Endothelial cell (in vitro differentiated cells): ENCODE data around the gene SKI. TPM values are rescaled to one million over a fixed set of nuclear protein-coding genes. Genes with fewer than 3 reads are reported as not detected.

Experiments
- DNase-seq: peaks from one replicate; pipeline ENCODE4 v3.0.0; 2021; ENCODE audit warnings: low spot score
- H3K27ac Mint-ChIP-seq: one replicate; pipeline ENCODE4 v1.8.0; 2021; ENCODE audit warnings: mixed read lengths, inconsistent platforms; ENCODE audit not compliant: unreplicated experiment
- H3K27me3 Mint-ChIP-seq: one replicate; pipeline ENCODE4 v1.8.0; 2021; ENCODE audit warnings: mild to moderate bottlenecking, moderate library complexity, mixed read lengths, inconsistent platforms; ENCODE audit not compliant: unreplicated experiment
- H3K36me3 Mint-ChIP-seq: one replicate; pipeline ENCODE4 v1.8.0; 2021; ENCODE audit warnings: mild to moderate bottlenecking, low read depth, mixed read lengths, inconsistent platforms; ENCODE audit not compliant: unreplicated experiment
- H3K4me1 Mint-ChIP-seq: one replicate; pipeline ENCODE4 v1.8.0; 2021; ENCODE audit warnings: mild to moderate bottlenecking, mixed read lengths, inconsistent platforms; ENCODE audit not compliant: unreplicated experiment
- H3K4me3 Mint-ChIP-seq: one replicate; pipeline ENCODE4 v1.8.0; 2021; ENCODE audit warnings: mild to moderate bottlenecking, mixed read lengths, inconsistent platforms; ENCODE audit not compliant: unreplicated experiment
- H3K9me3 Mint-ChIP-seq: one replicate; pipeline ENCODE4 v1.8.0; 2021; ENCODE audit warnings: mixed read lengths, inconsistent platforms; ENCODE audit not compliant: unreplicated experiment
- total RNA-seq: library from RNA; stranded (reverse); fragmentation: NEBNext Ultra II Directional; extraction: Animal tissue kit (Norgen Biotek cat#: 25700); gene quantifications from one replicate; pipeline ENCODE4 v1.2.1, GENCODE V29; 2021; ENCODE audit not compliant: unreplicated experiment
- TF ChIP-seq, protein P1 (sequence below): fragments of 200-600 bp; sonication (generic); IDR thresholded peaks from one replicate; pipeline ENCODE4 v1.5.0; 2021; ENCODE audit warnings: antibody characterized with exemption; ENCODE audit not compliant: unreplicated experiment

Gene SKI
- total RNA-seq, 1 donor from 2014 or later = 73.3 TPM

DNA sequence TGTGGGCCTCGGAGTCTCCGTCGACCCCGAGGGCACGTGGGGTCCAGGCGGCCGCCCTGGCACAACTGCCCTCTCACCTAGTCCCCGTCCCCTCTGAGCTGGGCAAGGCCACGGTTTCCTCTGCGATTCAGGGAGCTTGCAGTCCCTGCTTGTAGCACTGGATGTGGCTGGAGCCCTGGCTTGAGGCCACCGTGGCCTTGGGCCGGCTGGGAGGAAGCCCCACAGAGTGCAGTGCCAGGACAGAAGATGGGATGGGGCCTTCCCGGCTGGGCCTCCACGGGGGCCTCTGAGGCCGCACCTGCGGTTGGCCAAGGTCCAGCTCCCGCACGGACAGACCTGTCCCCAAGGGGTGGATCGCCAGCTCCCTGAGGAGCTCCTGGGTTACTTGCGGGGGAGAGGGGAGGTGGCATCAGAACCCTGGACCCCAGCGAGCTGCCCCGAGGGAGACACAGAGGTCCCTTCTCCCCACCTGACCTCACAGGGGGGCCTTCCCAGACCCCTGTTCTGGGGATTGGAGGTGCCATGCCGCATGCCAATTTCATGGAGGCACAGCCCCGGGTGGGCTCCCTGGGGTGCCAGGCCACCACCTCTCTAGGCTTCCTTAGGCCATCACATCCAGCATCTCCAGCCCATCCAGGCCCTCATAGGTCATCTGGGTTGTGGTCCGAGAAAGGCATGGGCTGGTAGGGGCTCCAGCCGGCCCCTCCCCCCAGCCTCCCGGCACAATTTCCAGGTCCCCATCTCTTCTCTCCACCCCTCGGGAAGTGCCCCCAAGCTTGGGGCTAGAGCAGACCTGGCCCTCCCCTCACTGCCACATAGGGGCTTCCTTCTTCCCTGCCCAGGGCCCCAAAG, 82.4 kb downstream of the SKI start:
- no peak overlapping the region for H3K27ac Mint-ChIP-seq
- no peak for DNase-seq
- H3K4me3 Mint-ChIP-seq = no peak overlapping the region
- peaks cover 1% of the 10 kb centered on the region for H3K27me3 Mint-ChIP-seq
- H3K4me1 Mint-ChIP-seq = no peaks in the 10 kb centered on the region
- H3K36me3 Mint-ChIP-seq = peaks cover 14% of the 10 kb centered on the region
- TF ChIP-seq, protein P1, sequence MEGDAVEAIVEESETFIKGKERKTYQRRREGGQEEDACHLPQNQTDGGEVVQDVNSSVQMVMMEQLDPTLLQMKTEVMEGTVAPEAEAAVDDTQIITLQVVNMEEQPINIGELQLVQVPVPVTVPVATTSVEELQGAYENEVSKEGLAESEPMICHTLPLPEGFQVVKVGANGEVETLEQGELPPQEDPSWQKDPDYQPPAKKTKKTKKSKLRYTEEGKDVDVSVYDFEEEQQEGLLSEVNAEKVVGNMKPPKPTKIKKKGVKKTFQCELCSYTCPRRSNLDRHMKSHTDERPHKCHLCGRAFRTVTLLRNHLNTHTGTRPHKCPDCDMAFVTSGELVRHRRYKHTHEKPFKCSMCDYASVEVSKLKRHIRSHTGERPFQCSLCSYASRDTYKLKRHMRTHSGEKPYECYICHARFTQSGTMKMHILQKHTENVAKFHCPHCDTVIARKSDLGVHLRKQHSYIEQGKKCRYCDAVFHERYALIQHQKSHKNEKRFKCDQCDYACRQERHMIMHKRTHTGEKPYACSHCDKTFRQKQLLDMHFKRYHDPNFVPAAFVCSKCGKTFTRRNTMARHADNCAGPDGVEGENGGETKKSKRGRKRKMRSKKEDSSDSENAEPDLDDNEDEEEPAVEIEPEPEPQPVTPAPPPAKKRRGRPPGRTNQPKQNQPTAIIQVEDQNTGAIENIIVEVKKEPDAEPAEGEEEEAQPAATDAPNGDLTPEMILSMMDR = no peak
- H3K9me3 Mint-ChIP-seq = no peaks in the 10 kb centered on the region

DNA sequence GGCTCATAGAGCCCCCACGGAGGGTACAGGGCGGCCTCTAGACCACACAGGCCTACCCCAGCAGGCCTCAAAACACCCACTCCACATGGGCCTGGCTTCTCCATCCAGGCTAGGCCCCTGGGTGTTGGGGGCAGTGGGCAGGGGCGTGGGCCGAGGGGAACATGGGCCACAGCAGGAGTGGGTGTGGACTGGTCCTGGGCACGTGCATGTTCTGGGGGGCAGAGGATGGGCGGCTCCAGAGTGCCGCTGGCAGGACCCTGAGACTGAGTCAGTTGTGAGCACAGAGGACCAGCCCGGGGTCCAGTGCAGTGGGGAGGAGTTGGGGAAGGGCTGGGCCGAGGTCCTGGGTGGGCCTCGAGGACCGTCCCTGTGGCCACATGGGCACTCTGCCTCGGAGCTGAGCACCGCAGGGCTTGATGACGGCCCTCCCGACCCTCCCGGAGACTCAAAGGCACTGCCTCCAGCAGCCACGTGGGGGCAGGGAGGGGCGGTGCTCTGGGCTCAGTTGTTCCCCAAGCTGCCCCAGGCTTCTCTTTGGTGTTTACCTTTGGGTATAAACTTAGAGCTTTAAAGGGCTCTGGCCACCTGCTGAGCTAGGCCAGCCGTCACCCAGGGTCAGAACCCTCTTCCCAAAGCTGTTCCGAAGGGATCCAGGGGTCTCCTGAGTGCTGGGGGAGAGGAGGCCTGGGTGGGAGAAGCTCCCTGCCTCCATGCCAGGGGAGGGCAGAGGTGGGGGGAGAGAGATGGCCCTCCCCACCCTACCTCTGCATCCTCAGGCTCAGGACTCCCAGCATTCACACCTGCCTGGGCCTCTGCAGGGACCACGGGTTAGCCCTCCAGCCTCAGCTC, 83.3 kb downstream of the SKI start:
- DNase-seq = peak; percentile 67
- H3K27me3 Mint-ChIP-seq = peaks cover 2% of the 10 kb centered on the region
- TF ChIP-seq, protein P1 = peak; percentile 51
- H3K27ac Mint-ChIP-seq = no peak overlapping the region
- no peaks in the 10 kb centered on the region for H3K9me3 Mint-ChIP-seq
- no peak overlapping the region for H3K4me3 Mint-ChIP-seq
- H3K36me3 Mint-ChIP-seq = peaks cover 11% of the 10 kb centered on the region
- no peaks in the 10 kb centered on the region for H3K4me1 Mint-ChIP-seq

DNA sequence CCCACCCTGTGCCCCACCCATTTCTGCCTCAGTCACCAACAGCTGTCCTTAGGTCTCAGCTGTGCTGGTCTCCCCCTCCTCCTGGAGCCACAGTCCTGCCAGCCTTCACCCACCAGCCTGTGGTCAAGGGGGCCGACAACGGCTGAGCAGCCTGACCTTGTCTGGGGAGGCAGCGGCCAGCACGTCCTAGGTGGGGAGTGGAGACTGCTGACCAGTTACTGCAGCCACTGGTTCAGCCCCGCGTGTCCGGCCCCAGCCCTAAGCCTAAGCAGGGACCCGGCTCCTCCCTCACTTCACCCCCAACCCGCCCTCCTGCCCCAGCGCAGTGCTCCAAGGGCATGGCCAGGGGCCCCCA, 84.0 kb downstream of the SKI start:
- H3K4me1 Mint-ChIP-seq = no peaks in the 10 kb centered on the region
- H3K27me3 Mint-ChIP-seq = peaks cover 4% of the 10 kb centered on the region
- H3K36me3 Mint-ChIP-seq = peaks cover 11% of the 10 kb centered on the region
- H3K4me3 Mint-ChIP-seq = no peak overlapping the region
- TF ChIP-seq, protein P1 = no peak
- H3K9me3 Mint-ChIP-seq = no peaks in the 10 kb centered on the region
- H3K27ac Mint-ChIP-seq = no peak overlapping the region
- no peak for DNase-seq

DNA sequence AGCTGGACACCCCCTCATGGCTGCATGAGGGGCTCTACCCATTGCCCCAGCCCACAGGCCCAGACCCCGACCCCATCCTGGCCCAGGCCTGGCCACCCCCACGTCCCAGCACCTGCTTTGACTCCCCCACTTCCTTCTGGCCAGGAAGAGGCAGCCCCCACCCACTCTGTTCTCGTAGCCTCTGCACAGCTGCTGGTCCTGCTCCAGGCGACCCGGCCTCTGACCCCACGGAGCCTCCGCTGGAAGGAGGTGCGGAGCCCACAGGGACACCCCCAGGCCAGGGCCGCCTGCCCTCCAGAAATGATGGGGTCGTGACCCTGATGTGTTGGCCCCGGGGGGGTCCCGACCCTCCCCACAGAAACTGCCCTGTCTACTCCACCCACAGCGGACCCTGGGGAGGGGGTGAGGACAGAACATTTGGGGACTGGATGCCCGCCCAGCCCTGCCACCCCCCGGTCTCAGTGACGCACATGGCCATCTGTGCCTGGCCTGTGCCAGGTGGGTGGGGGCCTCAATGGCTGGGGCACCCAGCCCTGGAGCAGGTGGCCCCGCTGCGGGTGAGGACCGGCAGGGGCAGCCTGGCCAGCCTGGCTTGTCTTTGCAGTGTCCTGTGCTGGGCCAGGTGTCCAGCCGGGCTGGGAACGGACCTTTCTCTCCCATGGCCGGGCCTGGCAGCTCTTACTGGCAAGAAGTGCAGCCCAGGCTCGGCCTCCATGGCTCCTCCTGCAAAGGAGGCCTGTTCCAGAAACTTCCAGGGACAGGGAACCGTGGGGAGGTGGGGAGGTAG, 84.6 kb downstream of the SKI start:
- Mint-ChIP-seq H3K4me3 (no peak overlapping the region), H3K9me3 (no peaks in the 10 kb centered on the region), H3K4me1 (no peaks in the 10 kb centered on the region), H3K27ac (no peak overlapping the region), H3K36me3 (peaks cover 8% of the 10 kb centered on the region), H3K27me3 (peaks cover 4% of the 10 kb centered on the region)
- DNase-seq = no peak
- TF ChIP-seq, protein P1 = no peak
